Endothelial cell of umbilical vein (primary cell): ENCODE measurements around the gene ERICH3.

Experiments
- EZH2 ChIP-seq: IDR thresholded peaks from 2 replicates; pipeline ENCODE4 v1.6.1; 2012; ENCODE audit warnings: borderline replicate concordance, low read depth, mild to moderate bottlenecking, moderate library complexity, low read length, inconsistent platforms; ENCODE audit not compliant: severe bottlenecking
- FOS ChIP-seq: IDR thresholded peaks from 2 replicates; pipeline ENCODE4 v1.6.1; 2011; ENCODE audit warnings: mild to moderate bottlenecking, low read length, moderate library complexity, borderline replicate concordance; ENCODE audit not compliant: insufficient read depth
- GATA2 ChIP-seq: IDR thresholded peaks from 2 replicates; pipeline ENCODE4 v1.7.0; 2011; ENCODE audit warnings: low read depth, mild to moderate bottlenecking, moderate library complexity, mixed read lengths, low read length; ENCODE audit not compliant: insufficient read length, insufficient read depth
- MYC ChIP-seq: IDR thresholded peaks from one replicate; pipeline ENCODE4 v1.6.1; 2011; ENCODE audit warnings: mild to moderate bottlenecking, low read depth, low read length
- POLR2A ChIP-seq: IDR thresholded peaks from 2 replicates; pipeline ENCODE4 v1.6.1; 2012; ENCODE audit warnings: low read depth, mild to moderate bottlenecking, control low read depth, low read length
- POLR2AphosphoS5 ChIP-seq: IDR thresholded peaks from 2 replicates; pipeline ENCODE4 v1.6.1; 2012; ENCODE audit warnings: low read depth, mild to moderate bottlenecking, control low read depth, low read length, moderate library complexity; ENCODE audit not compliant: insufficient read depth
- TF ChIP-seq, protein P1 (sequence below), 2 donors: IDR thresholded peaks; 1 replicate in 1 of 2; 2 replicates in 1 of 2; pipeline ENCODE4 v1.5.1; 2011; ENCODE audit warnings: low read length in 2 of 2, mild to moderate bottlenecking in 2 of 2, moderate library complexity in 2 of 2, control low read depth in 1 of 2, inconsistent platforms in 1 of 2, low read depth in 1 of 2; ENCODE audit not compliant: insufficient read depth in 1 of 2; ENCODE audit errors: extremely low read depth in 1 of 2
- TF ChIP-seq, protein P2 (sequence below): IDR thresholded peaks from 2 replicates; pipeline ENCODE4 v1.6.1; 2011; ENCODE audit not compliant: insufficient read depth, insufficient read length

DNA sequence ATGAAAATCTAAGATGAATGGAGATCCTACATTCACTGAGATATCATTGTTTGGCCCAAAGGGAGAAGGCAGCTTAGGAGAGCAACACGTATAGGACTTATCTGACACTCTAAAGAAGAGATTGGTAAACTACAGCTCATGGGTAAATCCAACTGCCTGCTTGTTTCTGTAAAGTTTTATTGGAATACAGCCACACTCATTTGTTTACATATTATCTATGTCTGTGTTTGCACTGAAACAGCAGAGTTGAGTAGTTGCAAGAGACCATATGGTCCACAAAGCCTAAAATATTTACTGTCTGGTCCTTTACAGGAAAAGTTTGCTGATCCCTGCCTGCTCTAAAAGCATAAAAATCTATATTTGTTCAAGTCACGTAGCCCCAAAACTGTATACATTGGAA, 146.9 kb downstream of the ERICH3 start:
- TF ChIP-seq POLR2A: no peak
- no peak for TF ChIP-seq EZH2
- TF ChIP-seq, protein P1, sequence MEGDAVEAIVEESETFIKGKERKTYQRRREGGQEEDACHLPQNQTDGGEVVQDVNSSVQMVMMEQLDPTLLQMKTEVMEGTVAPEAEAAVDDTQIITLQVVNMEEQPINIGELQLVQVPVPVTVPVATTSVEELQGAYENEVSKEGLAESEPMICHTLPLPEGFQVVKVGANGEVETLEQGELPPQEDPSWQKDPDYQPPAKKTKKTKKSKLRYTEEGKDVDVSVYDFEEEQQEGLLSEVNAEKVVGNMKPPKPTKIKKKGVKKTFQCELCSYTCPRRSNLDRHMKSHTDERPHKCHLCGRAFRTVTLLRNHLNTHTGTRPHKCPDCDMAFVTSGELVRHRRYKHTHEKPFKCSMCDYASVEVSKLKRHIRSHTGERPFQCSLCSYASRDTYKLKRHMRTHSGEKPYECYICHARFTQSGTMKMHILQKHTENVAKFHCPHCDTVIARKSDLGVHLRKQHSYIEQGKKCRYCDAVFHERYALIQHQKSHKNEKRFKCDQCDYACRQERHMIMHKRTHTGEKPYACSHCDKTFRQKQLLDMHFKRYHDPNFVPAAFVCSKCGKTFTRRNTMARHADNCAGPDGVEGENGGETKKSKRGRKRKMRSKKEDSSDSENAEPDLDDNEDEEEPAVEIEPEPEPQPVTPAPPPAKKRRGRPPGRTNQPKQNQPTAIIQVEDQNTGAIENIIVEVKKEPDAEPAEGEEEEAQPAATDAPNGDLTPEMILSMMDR (IDR thresholded peaks at IDR 0.05; ENCODE audit: extremely low read depth in 1 of 2, insufficient read depth in 1 of 2, low read depth in 1 of 2, low read length in 2 of 2): no peak
- TF ChIP-seq, protein P2, sequence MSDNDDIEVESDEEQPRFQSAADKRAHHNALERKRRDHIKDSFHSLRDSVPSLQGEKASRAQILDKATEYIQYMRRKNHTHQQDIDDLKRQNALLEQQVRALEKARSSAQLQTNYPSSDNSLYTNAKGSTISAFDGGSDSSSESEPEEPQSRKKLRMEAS: no peak
- TF ChIP-seq FOS: no peak
- TF ChIP-seq GATA2: no peak
- no peak for TF ChIP-seq POLR2AphosphoS5
- no peak for TF ChIP-seq MYC
